HEK293 (cell line): ENCODE data around the gene BTC.

Experiments
- CTCF ChIA-PET: fragments of 350-600 bp; formaldehyde crosslinking; extraction: SDS; loops from one replicate; lab custom pipeline; 2021; ENCODE audit warnings: antibody characterized with exemption; lab: Yijun Ruan, JAX
- POLR2A ChIA-PET: fragments of 300-600 bp; formaldehyde crosslinking; extraction: SDS; loops from one replicate; lab custom pipeline; 2020; ENCODE audit warnings: antibody characterized with exemption, inconsistent platforms; lab: Yijun Ruan, JAX
- H3K27ac ChIP-seq: fragments of 200-500 bp; sonication (Bioruptor generic); 2 replicates; pipeline ENCODE4 v1.5.1; 2014; ENCODE audit warnings: low read depth, low read length, control low read depth, inconsistent platforms; ENCODE audit errors: extremely low read depth
- H3K36me3 ChIP-seq, 2 experiments: fragments of 200-500 bp in 1 of 2; sonication (Bioruptor generic) in 1 of 2; 1 replicate in 1 of 2; 2 replicates in 1 of 2; pipeline ENCODE4 v1.5.1; 2014 to 2017; ENCODE audit warnings: inconsistent platforms in 2 of 2, low read length in 2 of 2; ENCODE audit not compliant: control insufficient read depth in 2 of 2, insufficient read depth in 1 of 2
- H3K4me1 ChIP-seq: fragments of 200-500 bp; sonication (Bioruptor generic); 2 replicates; pipeline ENCODE4 v1.5.1; 2014; ENCODE audit warnings: mild to moderate bottlenecking, low read length, inconsistent platforms; ENCODE audit not compliant: control insufficient read depth, insufficient read depth
- H3K4me3 ChIP-seq: 2 replicates; pipeline ENCODE4 v1.5.1; 2011; ENCODE audit warnings: low read depth, mild to moderate bottlenecking, control low read depth, low read length, moderate library complexity
- H3K9me3 ChIP-seq: fragments of 200-500 bp; sonication (Bioruptor generic); 2 replicates; pipeline ENCODE4 v1.5.1; 2014; ENCODE audit warnings: low read depth, low read length, inconsistent platforms; ENCODE audit not compliant: control insufficient read depth, insufficient read depth
- BCL11B ChIP-seq: fragments of 450-650 bp; formaldehyde crosslinking; IDR thresholded peaks from 2 replicates; pipeline ENCODE4 v1.5.1; 2016; ENCODE audit warnings: low read depth, missing biosample characterization, missing genetic modification characterization
- CTCF ChIP-seq: fragments of 450-650 bp; formaldehyde crosslinking; IDR thresholded peaks from 2 replicates; pipeline ENCODE4 v1.5.1; 2016; ENCODE audit warnings: missing biosample characterization, missing genetic modification characterization
- IKZF3 ChIP-seq: fragments of 450-650 bp; IDR thresholded peaks from 2 replicates; pipeline ENCODE4 v1.5.0; 2018; ENCODE audit warnings: missing biosample characterization, mild to moderate bottlenecking, missing genetic modification characterization, moderate library complexity
- KLF1 ChIP-seq: fragments of 450-650 bp; formaldehyde crosslinking; IDR thresholded peaks from 2 replicates; pipeline ENCODE4 v1.5.1; 2016; ENCODE audit warnings: missing biosample characterization, missing genetic modification characterization
- MZF1 ChIP-seq: fragments of 450-650 bp; formaldehyde crosslinking; IDR thresholded peaks from 2 replicates; pipeline ENCODE4 v1.5.1; 2017; ENCODE audit warnings: missing biosample characterization, missing genetic modification characterization, borderline replicate concordance
- PATZ1 ChIP-seq: fragments of 450-650 bp; formaldehyde crosslinking; IDR thresholded peaks from 2 replicates; pipeline ENCODE4 v1.5.1; 2016; ENCODE audit warnings: missing biosample characterization, missing genetic modification characterization
- RBAK ChIP-seq: fragments of 450-650 bp; formaldehyde crosslinking; IDR thresholded peaks from 2 replicates; pipeline ENCODE4 v1.5.1; 2016; ENCODE audit warnings: missing biosample characterization, missing genetic modification characterization
- SETDB1 ChIP-seq: IDR thresholded peaks from one replicate; pipeline ENCODE4 v1.6.1; 2017; ENCODE audit warnings: mild to moderate bottlenecking, low read length, moderate library complexity, mixed read lengths; ENCODE audit not compliant: insufficient read length
- SP2 ChIP-seq: fragments of 450-650 bp; formaldehyde crosslinking; IDR thresholded peaks from 2 replicates; pipeline ENCODE4 v1.5.1; 2016; ENCODE audit warnings: missing biosample characterization, missing genetic modification characterization
- ZBTB20 ChIP-seq: fragments of 450-650 bp; formaldehyde crosslinking; IDR thresholded peaks from 2 replicates; pipeline ENCODE4 v1.5.1; 2016; ENCODE audit warnings: missing biosample characterization, missing genetic modification characterization
- ZBTB26 ChIP-seq: fragments of 450-650 bp; formaldehyde crosslinking; optimal IDR thresholded peaks from 2 replicates; pipeline ENCODE3; 2016; ENCODE audit warnings: missing biosample characterization, mild to moderate bottlenecking, missing genetic modification characterization
- ZBTB48 ChIP-seq: fragments of 450-650 bp; formaldehyde crosslinking; IDR thresholded peaks from 2 replicates; pipeline ENCODE4 v1.5.1; 2016; ENCODE audit warnings: missing biosample characterization, missing genetic modification characterization
- ZNF19 ChIP-seq: fragments of 450-650 bp; formaldehyde crosslinking; IDR thresholded peaks from 2 replicates; pipeline ENCODE4; 2016; ENCODE audit warnings: missing biosample characterization, missing genetic modification characterization, low read depth
- ZNF302 ChIP-seq: fragments of 450-650 bp; formaldehyde crosslinking; IDR thresholded peaks from 2 replicates; pipeline ENCODE4 v1.5.1; 2016; ENCODE audit warnings: missing biosample characterization, missing genetic modification characterization, low read depth
- ZNF335 ChIP-seq: fragments of 450-650 bp; formaldehyde crosslinking; conservative IDR thresholded peaks from 2 replicates; pipeline ENCODE4 v1.5.1; 2016; ENCODE audit warnings: missing biosample characterization, missing genetic modification characterization
- ZNF404 ChIP-seq: fragments of 450-650 bp; formaldehyde crosslinking; IDR thresholded peaks from 2 replicates; pipeline ENCODE4 v1.5.1; 2017; ENCODE audit warnings: missing biosample characterization, missing genetic modification characterization
- ZNF518A ChIP-seq: fragments of 450-650 bp; formaldehyde crosslinking; conservative IDR thresholded peaks from 2 replicates; pipeline ENCODE4 v1.5.1; 2016; ENCODE audit warnings: low read depth, missing biosample characterization, missing genetic modification characterization
- ZNF549 ChIP-seq: fragments of 450-650 bp; IDR thresholded peaks from 2 replicates; pipeline ENCODE4 v1.5.1; 2018; ENCODE audit warnings: missing biosample characterization, missing genetic modification characterization, mild to moderate bottlenecking, inconsistent platforms, moderate library complexity
- ZNF664 ChIP-seq: fragments of 450-650 bp; formaldehyde crosslinking; IDR thresholded peaks from 2 replicates; pipeline ENCODE4 v1.5.1; 2016; ENCODE audit warnings: missing biosample characterization, missing genetic modification characterization
- ZNF677 ChIP-seq: fragments of 450-650 bp; IDR thresholded peaks from 2 replicates; pipeline ENCODE4 v1.5.0; 2018; ENCODE audit warnings: missing biosample characterization, mild to moderate bottlenecking, missing genetic modification characterization, moderate library complexity
- ZNF768 ChIP-seq: fragments of 450-650 bp; formaldehyde crosslinking; IDR thresholded peaks from 2 replicates; pipeline ENCODE4 v1.5.1; 2018; ENCODE audit warnings: missing biosample characterization, mild to moderate bottlenecking, missing genetic modification characterization
- ZNF785 ChIP-seq: fragments of 450-650 bp; formaldehyde crosslinking; IDR thresholded peaks from 2 replicates; pipeline ENCODE4 v1.5.1; 2016; ENCODE audit warnings: missing biosample characterization, missing genetic modification characterization
- ZNF843 ChIP-seq: fragments of 450-650 bp; formaldehyde crosslinking; IDR thresholded peaks from 2 replicates; pipeline ENCODE4 v1.5.1; 2016; ENCODE audit warnings: missing biosample characterization, missing genetic modification characterization
- ZSCAN16 ChIP-seq: fragments of 450-650 bp; formaldehyde crosslinking; IDR thresholded peaks from 2 replicates; pipeline ENCODE4 v1.5.1; 2016; ENCODE audit warnings: missing biosample characterization, missing genetic modification characterization
- ZSCAN4 ChIP-seq: fragments of 450-650 bp; formaldehyde crosslinking; IDR thresholded peaks from 2 replicates; pipeline ENCODE4 v1.5.1; 2017; ENCODE audit warnings: missing biosample characterization, missing genetic modification characterization

BTC gene

GRCh38 chr4:74793757-74794381 lies 454 bp downstream of the BTC start:
- POLR2A ChIA-PET = no interaction called here
- Histone ChIP-seq H3K4me3 (peak overlapping the region; percentile 41), H3K9me3 (no peaks in the 10 kb centered on the region)
- CTCF ChIA-PET = interaction anchor here (0.6 to 1.5 kb wide), 8 partner anchors 9 to 614 kb away, joined by 3 to 5 read pairs (median 3); no protein-coding TSS in a partner anchor
- TF ChIP-seq PATZ1 (tag by site-specific recombination) = peak; percentile 61; the same call in 1 of the 2 replicates
- no peak for TF ChIP-seq ZNF549
- TF ChIP-seq SETDB1 = no peak
- TF ChIP-seq ZNF518A = 0 out of 2 replicates have a peak, but pooled peaks have one; percentile 26
- TF ChIP-seq MZF1 (tag by site-specific recombination) = no peak
- TF ChIP-seq ZSCAN16 (tag by site-specific recombination) = no peak
- no peak for TF ChIP-seq ZNF404
- peak; percentile 78 for TF ChIP-seq ZNF335 (tag by site-specific recombination)
- TF ChIP-seq ZNF785 (tag by site-specific recombination) = peak; percentile 90
- peak; percentile 79 for TF ChIP-seq CTCF (tag by site-specific recombination)
- peak; percentile 20 for TF ChIP-seq ZBTB26 (tag by site-specific recombination)
- TF ChIP-seq ZBTB20 (tag by site-specific recombination) = peak; percentile 51
- TF ChIP-seq, all 188 proteins: peak for 7
- Histone ChIP-seq H3K27ac (no peak overlapping the region; the same call in 1 of the 2 replicates), H3K4me1 (no peaks in the 10 kb centered on the region), H3K36me3 (no peaks in the 10 kb centered on the region)

- H3K36me3 ChIP-seq = no peaks in the 10 kb centered on the region
- no peaks in the 10 kb centered on the region for H3K9me3 ChIP-seq
- POLR2A ChIA-PET = no interaction called here
- H3K4me3 ChIP-seq = no peak overlapping the region
- H3K4me1 ChIP-seq = no peaks in the 10 kb centered on the region
- H3K27ac ChIP-seq = no peak overlapping the region
- CTCF ChIA-PET = no interaction called here
- no peak for TF ChIP-seq ZNF302 (tag by site-specific recombination)
- TF ChIP-seq ZBTB48 (tag by site-specific recombination) = no peak
- TF ChIP-seq ZNF19 = no peak
- TF ChIP-seq BCL11B (tag by site-specific recombination) = no peak
- TF ChIP-seq ZNF664 (tag by site-specific recombination) = no peak
- no peak for TF ChIP-seq ZSCAN4 (tag by site-specific recombination)
- no peak for TF ChIP-seq IKZF3
- no peak for TF ChIP-seq SP2
- no peak for TF ChIP-seq KLF1 (tag by site-specific recombination)
- TF ChIP-seq ZNF768 (tag by site-specific recombination) = no peak
- TF ChIP-seq ZNF677 (tag by site-specific recombination) = no peak
- TF ChIP-seq RBAK (tag by site-specific recombination) = no peak
- TF ChIP-seq ZNF843 = no peak
Measured at GRCh38 chr4:74790652-74791051, 3.7 kb downstream of the BTC start.
